ENCODE results near the gene AP2S1.

Gene AP2S1

DNA sequence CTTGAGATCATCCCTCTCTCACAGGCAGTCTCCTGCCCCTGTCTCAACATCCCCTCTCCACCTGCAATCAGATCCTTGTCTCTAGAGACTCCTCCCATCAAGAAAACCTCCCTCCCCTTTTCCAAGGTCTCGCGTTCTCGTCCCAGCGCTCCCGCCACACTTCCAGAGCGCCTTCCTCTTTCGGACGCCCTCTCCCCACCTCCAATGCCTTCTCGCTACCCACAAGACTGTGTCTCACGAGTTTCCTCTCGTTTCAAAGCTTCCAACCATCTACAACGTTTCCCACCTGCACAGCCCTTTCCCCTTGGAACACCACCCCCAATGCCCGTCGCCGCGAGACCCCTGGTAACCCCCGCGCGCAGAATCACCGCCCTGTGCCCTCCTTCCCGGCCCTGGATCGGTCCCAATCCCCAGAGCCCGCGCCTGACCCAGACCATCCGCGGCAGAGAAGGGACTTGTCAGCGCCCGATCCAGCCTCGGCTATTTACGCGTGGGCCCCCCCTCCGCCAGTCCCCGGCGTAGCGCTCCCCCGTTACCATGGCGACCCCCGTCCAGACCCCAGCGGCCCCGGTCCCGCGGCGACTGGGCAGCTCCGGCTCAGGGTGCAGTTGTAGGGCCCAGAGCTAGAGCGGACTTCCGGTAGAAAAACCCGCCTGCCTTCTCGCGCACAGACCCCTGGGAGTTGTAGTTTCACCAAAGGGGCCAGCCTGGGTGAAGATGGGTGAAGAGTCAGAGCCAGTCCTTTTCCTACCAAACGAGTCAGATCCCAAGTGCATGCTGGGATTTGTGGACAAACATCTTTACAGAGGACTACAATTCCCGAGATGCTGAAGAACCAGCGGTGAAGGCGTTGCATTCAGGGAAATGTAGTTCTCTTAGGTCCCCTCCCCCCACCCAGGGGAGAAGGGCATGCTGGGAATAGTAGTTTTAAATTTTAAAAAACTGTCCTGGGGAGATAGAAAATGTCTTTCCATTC, at the start of gene AP2S1 (continued):
- TF ChIP-seq ZNF513 (tag by site-specific recombination; IDR thresholded peaks at IDR 0.05) = peak; percentile 9; the same call in 1 of the 2 replicates
- TF ChIP-seq, protein P1, sequence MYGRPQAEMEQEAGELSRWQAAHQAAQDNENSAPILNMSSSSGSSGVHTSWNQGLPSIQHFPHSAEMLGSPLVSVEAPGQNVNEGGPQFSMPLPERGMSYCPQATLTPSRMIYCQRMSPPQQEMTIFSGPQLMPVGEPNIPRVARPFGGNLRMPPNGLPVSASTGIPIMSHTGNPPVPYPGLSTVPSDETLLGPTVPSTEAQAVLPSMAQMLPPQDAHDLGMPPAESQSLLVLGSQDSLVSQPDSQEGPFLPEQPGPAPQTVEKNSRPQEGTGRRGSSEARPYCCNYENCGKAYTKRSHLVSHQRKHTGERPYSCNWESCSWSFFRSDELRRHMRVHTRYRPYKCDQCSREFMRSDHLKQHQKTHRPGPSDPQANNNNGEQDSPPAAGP (tag by site-specific recombination; IDR thresholded peaks at IDR 0.05) = peak; percentile 81
- TF ChIP-seq BCL11B (tag by site-specific recombination; IDR thresholded peaks at IDR 0.05; ENCODE audit: low read depth) = peak; percentile 91
- no peak for TF ChIP-seq ZBTB21 (tag by site-specific recombination; IDR thresholded peaks at IDR 0.05)
- TF ChIP-seq, protein P2, sequence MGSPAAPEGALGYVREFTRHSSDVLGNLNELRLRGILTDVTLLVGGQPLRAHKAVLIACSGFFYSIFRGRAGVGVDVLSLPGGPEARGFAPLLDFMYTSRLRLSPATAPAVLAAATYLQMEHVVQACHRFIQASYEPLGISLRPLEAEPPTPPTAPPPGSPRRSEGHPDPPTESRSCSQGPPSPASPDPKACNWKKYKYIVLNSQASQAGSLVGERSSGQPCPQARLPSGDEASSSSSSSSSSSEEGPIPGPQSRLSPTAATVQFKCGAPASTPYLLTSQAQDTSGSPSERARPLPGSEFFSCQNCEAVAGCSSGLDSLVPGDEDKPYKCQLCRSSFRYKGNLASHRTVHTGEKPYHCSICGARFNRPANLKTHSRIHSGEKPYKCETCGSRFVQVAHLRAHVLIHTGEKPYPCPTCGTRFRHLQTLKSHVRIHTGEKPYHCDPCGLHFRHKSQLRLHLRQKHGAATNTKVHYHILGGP (tag by site-specific recombination; IDR thresholded peaks at IDR 0.05) = no peak
- no peak for TF ChIP-seq ZNF280C (tag by site-specific recombination; IDR thresholded peaks at IDR 0.05)
- TF ChIP-seq, protein P3, sequence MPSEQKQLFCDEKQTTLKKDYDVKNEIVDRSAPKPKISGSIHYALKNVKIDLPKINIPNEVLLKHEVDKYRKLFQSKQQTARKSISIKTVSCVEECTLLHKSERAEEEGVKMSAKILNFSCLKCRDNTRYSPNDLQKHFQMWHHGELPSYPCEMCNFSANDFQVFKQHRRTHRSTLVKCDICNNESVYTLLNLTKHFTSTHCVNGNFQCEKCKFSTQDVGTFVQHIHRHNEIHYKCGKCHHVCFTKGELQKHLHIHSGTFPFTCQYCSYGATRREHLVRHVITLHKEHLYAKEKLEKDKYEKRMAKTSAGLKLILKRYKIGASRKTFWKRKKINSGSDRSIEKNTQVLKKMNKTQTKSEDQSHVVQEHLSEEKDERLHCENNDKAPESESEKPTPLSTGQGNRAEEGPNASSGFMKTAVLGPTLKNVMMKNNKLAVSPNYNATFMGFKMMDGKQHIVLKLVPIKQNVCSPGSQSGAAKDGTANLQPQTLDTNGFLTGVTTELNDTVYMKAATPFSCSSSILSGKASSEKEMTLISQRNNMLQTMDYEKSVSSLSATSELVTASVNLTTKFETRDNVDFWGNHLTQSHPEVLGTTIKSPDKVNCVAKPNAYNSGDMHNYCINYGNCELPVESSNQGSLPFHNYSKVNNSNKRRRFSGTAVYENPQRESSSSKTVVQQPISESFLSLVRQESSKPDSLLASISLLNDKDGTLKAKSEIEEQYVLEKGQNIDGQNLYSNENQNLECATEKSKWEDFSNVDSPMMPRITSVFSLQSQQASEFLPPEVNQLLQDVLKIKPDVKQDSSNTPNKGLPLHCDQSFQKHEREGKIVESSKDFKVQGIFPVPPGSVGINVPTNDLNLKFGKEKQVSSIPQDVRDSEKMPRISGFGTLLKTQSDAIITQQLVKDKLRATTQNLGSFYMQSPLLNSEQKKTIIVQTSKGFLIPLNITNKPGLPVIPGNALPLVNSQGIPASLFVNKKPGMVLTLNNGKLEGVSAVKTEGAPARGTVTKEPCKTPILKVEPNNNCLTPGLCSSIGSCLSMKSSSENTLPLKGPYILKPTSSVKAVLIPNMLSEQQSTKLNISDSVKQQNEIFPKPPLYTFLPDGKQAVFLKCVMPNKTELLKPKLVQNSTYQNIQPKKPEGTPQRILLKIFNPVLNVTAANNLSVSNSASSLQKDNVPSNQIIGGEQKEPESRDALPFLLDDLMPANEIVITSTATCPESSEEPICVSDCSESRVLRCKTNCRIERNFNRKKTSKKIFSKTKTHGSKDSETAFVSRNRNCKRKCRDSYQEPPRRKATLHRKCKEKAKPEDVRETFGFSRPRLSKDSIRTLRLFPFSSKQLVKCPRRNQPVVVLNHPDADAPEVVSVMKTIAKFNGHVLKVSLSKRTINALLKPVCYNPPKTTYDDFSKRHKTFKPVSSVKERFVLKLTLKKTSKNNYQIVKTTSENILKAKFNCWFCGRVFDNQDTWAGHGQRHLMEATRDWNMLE (tag by site-specific recombination; conservative IDR thresholded peaks at IDR 0.05; ENCODE audit: low read depth) = no peak; the same call in none of the 2 replicates
- TF ChIP-seq ZNF629 (tag by site-specific recombination; IDR thresholded peaks at IDR 0.05) = peak; percentile 40
- TF ChIP-seq SALL2 (tag by site-specific recombination; IDR thresholded peaks at IDR 0.05; ENCODE audit: borderline replicate concordance) = no peak
- TF ChIP-seq ZNF26 (tag by site-specific recombination; IDR thresholded peaks at IDR 0.05) = no peak
- TF ChIP-seq KLF16 (tag by site-specific recombination; IDR thresholded peaks at IDR 0.05) = peak; percentile 98
- TF ChIP-seq ZNF398 (tag by site-specific recombination; IDR thresholded peaks at IDR 0.05) = peak; percentile 99
- TF ChIP-seq SP2 (tag by site-specific recombination; IDR thresholded peaks at IDR 0.05) = peak; percentile 74
- TF ChIP-seq GLI2 (tag by site-specific recombination; IDR thresholded peaks at IDR 0.05; ENCODE audit: borderline replicate concordance, low read depth) = no peak
- TF ChIP-seq, protein P4, sequence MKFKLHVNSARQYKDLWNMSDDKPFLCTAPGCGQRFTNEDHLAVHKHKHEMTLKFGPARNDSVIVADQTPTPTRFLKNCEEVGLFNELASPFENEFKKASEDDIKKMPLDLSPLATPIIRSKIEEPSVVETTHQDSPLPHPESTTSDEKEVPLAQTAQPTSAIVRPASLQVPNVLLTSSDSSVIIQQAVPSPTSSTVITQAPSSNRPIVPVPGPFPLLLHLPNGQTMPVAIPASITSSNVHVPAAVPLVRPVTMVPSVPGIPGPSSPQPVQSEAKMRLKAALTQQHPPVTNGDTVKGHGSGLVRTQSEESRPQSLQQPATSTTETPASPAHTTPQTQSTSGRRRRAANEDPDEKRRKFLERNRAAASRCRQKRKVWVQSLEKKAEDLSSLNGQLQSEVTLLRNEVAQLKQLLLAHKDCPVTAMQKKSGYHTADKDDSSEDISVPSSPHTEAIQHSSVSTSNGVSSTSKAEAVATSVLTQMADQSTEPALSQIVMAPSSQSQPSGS (tag by site-specific recombination; IDR thresholded peaks at IDR 0.05; ENCODE audit: low read depth) = no peak
- no peak for TF ChIP-seq ZNF596 (tag by site-specific recombination; IDR thresholded peaks at IDR 0.05)
- TF ChIP-seq ZNF114 (tag by site-specific recombination; IDR thresholded peaks at IDR 0.05) = no peak
- TF ChIP-seq KLF10 (tag by site-specific recombination; IDR thresholded peaks at IDR 0.05) = peak; percentile 83
- no peak for TF ChIP-seq ZNF621 (tag by site-specific recombination; IDR thresholded peaks at IDR 0.05)
- peak; percentile 98 for TF ChIP-seq ZNF600 (tag by site-specific recombination; IDR thresholded peaks at IDR 0.05)

All from HEK293 (cell line).